Left hindlimb (tissue), 1 donor: ENCODE measurements around the gene ZNG1A.
A peak's percentile ranks its signal among the peaks of the same experiment; 100 is the strongest.
"Not testable (repeated sequence)": the region's sequence is repeated elsewhere in the genome, so short reads cannot be mapped to it uniquely, and the experiment has no call there.

Experiments
- DNase-seq: peaks from one replicate; pipeline ENCODE4 v3.0.0-alpha.2; 2018

ZNG1A gene

GRCh38 chr9:169757-170156 is 9.1 kb downstream of the ZNG1A start:
- DNase-seq, result not testable (repeated sequence)

GRCh38 chr9:159871-160270 is 19.0 kb downstream of the ZNG1A start:
- DNase-seq, result not testable (repeated sequence)

- not testable (repeated sequence) for DNase-seq
These were observed 27.7 kb downstream of the ZNG1A start for GRCh38 chr9:151173-151572.

DNA sequence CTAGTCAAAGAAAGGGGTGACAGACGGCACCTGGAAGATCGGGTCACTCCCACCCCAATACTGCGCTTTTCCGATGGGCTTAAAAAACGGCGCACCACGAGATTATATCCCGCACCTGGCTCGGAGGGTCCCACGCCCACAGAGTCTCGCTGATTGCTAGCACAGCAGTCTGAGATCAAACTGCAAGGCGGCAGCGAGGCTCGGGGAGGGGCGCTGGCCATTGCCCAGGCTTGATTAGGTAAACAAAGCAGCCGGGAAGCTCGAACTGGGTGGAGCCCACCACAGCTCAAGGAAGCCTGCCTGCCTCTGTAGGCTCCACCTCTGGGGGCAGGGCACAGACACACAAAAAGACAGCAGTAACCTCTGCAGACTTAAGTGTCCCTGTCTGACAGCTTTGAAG is 39.0 kb downstream of the ZNG1A start:
- not testable (repeated sequence) for DNase-seq

- DNase-seq, result not testable (repeated sequence)
These were observed 60.8 kb downstream of the ZNG1A start, which contains the start of gene FOXD4 for GRCh38 chr9:117995-118467. TSS of gene FOXD4 (minus strand) at chr9:118417. CDS start at chr9:118119, 298 bp downstream.

GRCh38 chr9:117144-117994 is 61.5 kb downstream of the ZNG1A start:
- not testable (repeated sequence) for DNase-seq

- DNase-seq, result not testable (repeated sequence)
These were observed 62.4 kb downstream of the ZNG1A start for GRCh38 chr9:116239-117077.

- not testable (repeated sequence) for DNase-seq
These were observed 63.8 kb downstream of the ZNG1A start for GRCh38 chr9:115118-115451.

DNA sequence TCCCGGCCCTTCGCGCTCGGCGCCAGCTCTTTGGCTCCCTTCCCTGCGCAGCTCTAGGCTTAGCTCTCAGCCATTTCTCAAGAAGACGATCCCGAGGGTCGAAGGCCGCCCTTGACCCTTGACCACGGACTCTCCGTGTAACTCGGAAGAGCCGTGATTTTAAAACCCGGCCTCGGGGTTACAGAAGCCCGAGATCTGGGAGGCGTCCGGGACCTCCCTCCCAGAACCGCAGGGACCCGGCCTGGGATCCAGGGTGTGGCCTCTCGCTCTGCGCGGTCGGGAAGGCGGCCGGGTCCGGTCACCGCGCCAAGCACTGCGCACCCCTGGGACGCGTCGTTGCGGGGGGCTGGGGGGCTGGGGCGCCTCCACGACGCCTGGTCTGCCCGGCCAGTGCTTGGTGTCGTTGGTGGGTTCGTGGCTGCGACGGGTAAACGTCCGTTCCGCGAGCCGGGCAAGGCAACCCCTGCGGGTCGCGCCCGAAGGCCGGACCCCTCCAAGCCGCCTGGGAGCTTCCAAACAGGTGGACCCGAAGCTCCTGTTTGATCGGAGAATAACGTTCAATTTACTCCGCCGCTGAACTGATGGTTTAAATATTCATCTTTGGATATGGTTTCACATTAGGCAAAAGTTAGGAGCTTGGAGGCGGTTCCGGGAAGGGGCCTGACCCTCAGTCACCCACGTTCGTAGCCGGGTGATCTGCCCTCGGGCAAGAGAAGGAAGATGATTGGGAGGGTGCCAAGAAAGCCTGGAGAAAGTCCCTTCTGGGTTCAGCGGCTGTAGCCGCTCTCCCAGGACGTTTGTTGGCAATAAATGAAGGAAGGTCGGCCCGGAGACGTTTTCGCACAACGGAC is 64.4 kb downstream of the ZNG1A start:
- DNase-seq, result not testable (repeated sequence)

DNA sequence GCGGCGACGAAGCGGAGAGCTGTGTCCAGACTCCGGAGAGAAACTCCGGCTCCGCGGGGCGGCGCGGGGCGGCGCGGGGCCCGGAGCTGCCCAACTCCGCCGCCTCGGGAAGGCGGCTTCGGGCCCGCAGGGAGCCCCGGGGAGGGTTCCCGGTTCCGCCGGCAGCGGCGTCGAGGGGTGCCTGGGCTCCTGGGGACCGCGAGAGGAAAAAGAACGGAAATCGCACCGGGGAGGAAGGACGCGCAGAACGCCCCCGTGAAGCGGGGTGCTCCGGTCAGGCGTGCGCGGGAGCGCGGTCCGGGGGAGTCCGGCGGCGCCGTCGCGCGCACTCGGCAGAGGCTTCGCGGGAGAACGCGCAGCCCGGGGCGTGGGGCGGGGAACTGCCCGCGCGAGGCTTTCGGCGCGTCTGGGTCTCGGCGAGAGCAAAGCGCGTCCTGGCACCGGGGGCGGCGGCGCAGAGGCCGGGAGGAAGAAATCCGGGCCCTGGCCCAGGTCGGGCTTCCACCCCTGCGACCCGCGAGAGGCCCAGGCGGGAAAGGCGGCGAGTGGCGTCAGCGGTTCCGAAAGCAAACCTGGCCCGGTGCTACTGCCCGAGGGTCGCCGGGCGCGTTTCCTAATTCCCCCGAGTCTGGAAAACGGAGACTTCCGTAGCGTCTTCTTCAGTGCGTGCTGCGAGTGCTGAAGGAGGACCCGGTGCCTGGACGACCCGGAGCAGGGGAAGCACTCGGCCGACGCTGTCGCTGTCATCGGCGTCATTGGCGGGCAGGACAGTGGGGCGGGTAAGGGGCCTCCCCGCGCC is 65.2 kb downstream of the ZNG1A start:
- peak; percentile 48 for DNase-seq

GRCh38 chr9:112589-113467 is 66.0 kb downstream of the ZNG1A start:
- peak; percentile 43 for DNase-seq

DNA sequence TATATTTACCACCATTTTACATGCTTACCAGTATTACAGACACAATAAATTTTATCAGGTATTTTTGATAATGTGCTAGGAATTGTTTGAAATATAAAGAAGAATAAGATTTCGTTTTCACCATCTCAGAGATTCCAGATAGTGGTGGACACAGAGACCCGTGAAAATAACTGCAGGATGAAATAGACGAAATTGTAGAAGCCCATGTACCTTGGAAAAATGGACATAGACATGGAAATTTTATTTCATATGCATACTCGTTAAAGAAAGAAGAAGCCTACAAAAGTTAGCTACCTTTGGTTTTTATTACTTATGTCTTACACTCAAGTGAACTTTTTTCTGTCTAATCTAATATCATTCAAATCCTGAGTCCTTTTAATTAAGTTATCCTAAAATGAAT is 68.2 kb downstream of the ZNG1A start:
- not testable (repeated sequence) for DNase-seq

- DNase-seq, result not testable (repeated sequence)
These were observed 69.3 kb downstream of the ZNG1A start for GRCh38 chr9:109540-109939.

GRCh38 chr9:108742-109495 is 69.9 kb downstream of the ZNG1A start:
- not testable (repeated sequence) for DNase-seq

GRCh38 chr9:105991-106390 is 72.9 kb downstream of the ZNG1A start:
- not testable (repeated sequence) for DNase-seq

GRCh38 chr9:100430-100829 is 78.4 kb downstream of the ZNG1A start:
- not testable (repeated sequence) for DNase-seq

- DNase-seq, result not testable (repeated sequence)
These were observed 79.0 kb downstream of the ZNG1A start for GRCh38 chr9:99867-100266.

- DNase-seq, result not testable (repeated sequence)
These were observed 80.1 kb downstream of the ZNG1A start for GRCh38 chr9:98775-99174.

DNA sequence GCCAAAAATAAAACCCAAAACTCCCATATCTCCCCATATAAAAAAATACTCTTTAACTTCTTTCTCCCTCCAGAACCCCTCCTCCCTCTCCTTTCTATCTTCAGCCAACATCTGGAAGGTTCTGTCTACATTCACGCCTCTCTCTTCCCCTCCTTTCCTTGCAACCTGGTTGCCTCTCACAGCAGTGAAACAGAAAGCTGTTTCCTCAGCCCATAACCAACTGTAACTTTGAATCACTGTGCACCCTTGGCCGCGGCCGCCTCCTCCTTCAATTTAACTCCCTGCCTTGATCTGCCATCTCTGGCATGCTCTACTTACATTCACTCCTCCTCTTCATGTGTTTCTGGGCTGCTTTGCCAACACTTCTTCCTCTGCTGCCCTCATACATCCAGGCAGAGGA is 83.9 kb downstream of the ZNG1A start:
- not testable (repeated sequence) for DNase-seq

- not testable (repeated sequence) for DNase-seq
These were observed 84.5 kb downstream of the ZNG1A start for GRCh38 chr9:94323-94722.
